HG02610 (cell line): ENCODE results near the gene GGA3.
"Not testable (repeated sequence)": the region's sequence is repeated elsewhere in the genome, so short reads cannot be mapped to it uniquely, and the experiment has no call there.

Source experiments
- ATAC-seq: cut with Tn5 transposase; IDR thresholded peaks from one replicate; pipeline ENCODE4 v1.9.1; 2021; ENCODE audit warnings: mild to moderate bottlenecking, moderate library complexity; ENCODE audit not compliant: unreplicated experiment

GGA3 gene

GRCh38 chr17:75273977-75274708 is 12.7 kb upstream of the GGA3 start:
- no peak for ATAC-seq

- ATAC-seq = no peak
Measured at GRCh38 chr17:75272848-75273184, 11.4 kb upstream of the GGA3 start.

GRCh38 chr17:75271955-75272847 is 10.8 kb upstream of the GGA3 start:
- no peak for ATAC-seq

- peak; percentile 60 for ATAC-seq
Measured at GRCh38 chr17:75271233-75271954, 10.0 kb upstream of the GGA3 start.

GRCh38 chr17:75270966-75271232 is 9.5 kb upstream of the GGA3 start, which contains the start of gene MIF4GD:
TSS of gene MIF4GD (minus strand) at chr17:75271231. CDS start at chr17:75270195, 1,036 bp downstream.
- ATAC-seq = no peak

GRCh38 chr17:75270218-75270965 is 9.0 kb upstream of the GGA3 start:
- ATAC-seq = peak; percentile 32

- ATAC-seq = no peak
Measured at GRCh38 chr17:75269844-75270217, 8.4 kb upstream of the GGA3 start.

- no peak for ATAC-seq
Measured at GRCh38 chr17:75267411-75268232, 6.2 kb upstream of the GGA3 start.

- ATAC-seq = no peak
Measured at GRCh38 chr17:75267153-75267410, 5.7 kb upstream of the GGA3 start.

GRCh38 chr17:75266316-75267152 is 5.1 kb upstream of the GGA3 start:
- no peak for ATAC-seq

- ATAC-seq = no peak
Measured at GRCh38 chr17:75265614-75266315, 4.4 kb upstream of the GGA3 start.

GRCh38 chr17:75263055-75263454 is 1.6 kb upstream of the GGA3 start:
- no peak for ATAC-seq

- no peak for ATAC-seq
Measured at GRCh38 chr17:75262112-75262606, 753 bp upstream of the GGA3 start.

GRCh38 chr17:75260641-75261335 is 618 bp downstream of the GGA3 start:
- peak; percentile 34 for ATAC-seq

GRCh38 chr17:75257228-75257627 is 4.2 kb downstream of the GGA3 start:
- ATAC-seq = not testable (repeated sequence)

- ATAC-seq = not testable (repeated sequence)
Measured at GRCh38 chr17:75255954-75256698, 5.3 kb downstream of the GGA3 start.

- no peak for ATAC-seq
Measured at GRCh38 chr17:75252039-75252816, 9.2 kb downstream of the GGA3 start.
